H9 (cell line): ENCODE data around the gene EHBP1. TPM values are rescaled to one million over a fixed set of nuclear protein-coding genes. Genes with fewer than 3 reads are reported as not detected.

Experiments used
- DNase-seq: peaks from one replicate; pipeline ENCODE4 v3.0.0-alpha.2; 2017
- H2AFZ ChIP-seq: one replicate; pipeline ENCODE4 v1.6.1; 2013; ENCODE audit warnings: mild to moderate bottlenecking, low read length, control low read depth, moderate library complexity
- H2AK5ac ChIP-seq: 2 replicates; pipeline ENCODE4 v1.6.1; 2013; ENCODE audit warnings: low read length, control low read depth, mixed read lengths; ENCODE audit not compliant: insufficient read length
- H2BK120ac ChIP-seq: one replicate; pipeline ENCODE4 v1.6.1; 2013; ENCODE audit warnings: low read depth, mild to moderate bottlenecking, low read length, control low read depth, inconsistent platforms; ENCODE audit not compliant: poor library complexity, severe bottlenecking
- H2BK12ac ChIP-seq: 2 replicates; pipeline ENCODE4 v1.6.1; 2013; ENCODE audit warnings: low read length, control low read depth, mixed read lengths, low read depth; ENCODE audit not compliant: insufficient read length
- H2BK15ac ChIP-seq: 2 replicates; pipeline ENCODE4 v1.6.1; 2013; ENCODE audit warnings: low read depth, low read length, control low read depth
- H2BK20ac ChIP-seq: one replicate; pipeline ENCODE4 v1.6.1; 2013; ENCODE audit warnings: low read depth, mild to moderate bottlenecking, low read length, control low read depth, inconsistent platforms; ENCODE audit not compliant: poor library complexity, severe bottlenecking
- H2BK5ac ChIP-seq: 2 replicates; pipeline ENCODE4 v1.6.1; 2013; ENCODE audit warnings: low read length, control low read depth, mixed read lengths; ENCODE audit not compliant: insufficient read length
- H3K14ac ChIP-seq: 2 replicates; pipeline ENCODE4 v1.6.1; 2013; ENCODE audit warnings: low read length, control low read depth; ENCODE audit not compliant: insufficient read depth
- H3K18ac ChIP-seq: 2 replicates; pipeline ENCODE4 v1.6.1; 2013; ENCODE audit warnings: low read depth, mild to moderate bottlenecking, mixed read lengths, low read length, control low read depth; ENCODE audit not compliant: insufficient read length
- H3K23ac ChIP-seq: 2 replicates; pipeline ENCODE4 v1.6.1; 2013; ENCODE audit warnings: low read length, control low read depth, mixed read lengths, low read depth; ENCODE audit not compliant: insufficient read length
- H3K23me2 ChIP-seq: 2 replicates; pipeline ENCODE4 v1.6.1; 2013; ENCODE audit warnings: low read depth, mild to moderate bottlenecking, mixed read lengths, low read length, control low read depth; ENCODE audit not compliant: insufficient read length, poor library complexity, severe bottlenecking
- H3K27ac ChIP-seq: 2 replicates; pipeline ENCODE4 v1.5.1; 2013; ENCODE audit warnings: low read length, control low read depth, mixed read lengths, low read depth; ENCODE audit not compliant: insufficient read length
- H3K27me3 ChIP-seq: 2 replicates; pipeline ENCODE4 v1.6.1; 2013; ENCODE audit warnings: low read length, control low read depth, inconsistent platforms; ENCODE audit not compliant: insufficient read depth
- H3K4ac ChIP-seq: 2 replicates; pipeline ENCODE4 v1.6.1; 2013; ENCODE audit warnings: low read depth, mild to moderate bottlenecking, control low read depth, inconsistent platforms, low read length, moderate library complexity
- H3K4me1 ChIP-seq: 2 replicates; pipeline ENCODE4 v1.6.1; 2013; ENCODE audit warnings: low read length, control low read depth, inconsistent platforms; ENCODE audit not compliant: insufficient read depth
- H3K4me2 ChIP-seq: 2 replicates; pipeline ENCODE4 v1.6.1; 2013; ENCODE audit warnings: low read length, control low read depth, mixed read lengths; ENCODE audit not compliant: insufficient read length, insufficient read depth
- H3K56ac ChIP-seq: 2 replicates; pipeline ENCODE4 v1.6.1; 2013; ENCODE audit warnings: low read depth, mild to moderate bottlenecking, mixed read lengths, low read length, control low read depth; ENCODE audit not compliant: insufficient read length
- H3K79me1 ChIP-seq: 2 replicates; pipeline ENCODE4 v1.6.1; 2013; ENCODE audit warnings: low read depth, mild to moderate bottlenecking, moderate library complexity, low read length, control low read depth, inconsistent platforms; ENCODE audit not compliant: insufficient read depth, poor library complexity, severe bottlenecking
- H3K79me2 ChIP-seq: 2 replicates; pipeline ENCODE4 v1.6.1; 2013; ENCODE audit warnings: low read length, control low read depth, inconsistent platforms; ENCODE audit not compliant: insufficient read depth
- H3K9ac ChIP-seq: 2 replicates; pipeline ENCODE4 v1.6.1; 2013; ENCODE audit warnings: low read length, control low read depth, mixed read lengths; ENCODE audit not compliant: insufficient read length; ENCODE audit errors: extremely low read depth
- H3K9me3 ChIP-seq: one replicate; pipeline ENCODE4 v1.6.1; 2013; ENCODE audit warnings: low read depth, low read length, inconsistent platforms; ENCODE audit not compliant: control insufficient read depth
- H3T11ph ChIP-seq: one replicate; pipeline ENCODE4 v1.6.1; 2013; ENCODE audit warnings: mild to moderate bottlenecking, low read length, control low read depth, inconsistent platforms
- H4K20me1 ChIP-seq: one replicate; pipeline ENCODE4 v1.6.1; 2013; ENCODE audit not compliant: control insufficient read depth, insufficient read length, insufficient read depth
- H4K5ac ChIP-seq: 2 replicates; pipeline ENCODE4 v1.6.1; 2013; ENCODE audit warnings: low read depth, mild to moderate bottlenecking, mixed read lengths, low read length, control low read depth; ENCODE audit not compliant: insufficient read length
- H4K8ac ChIP-seq: replicated peaks from 2 replicates; pipeline ENCODE4 v1.6.1; 2013; ENCODE audit warnings: low read length, control low read depth, mixed read lengths, low read depth; ENCODE audit not compliant: insufficient read length
- H4K91ac ChIP-seq: 2 replicates; pipeline ENCODE4 v1.6.1; 2013; ENCODE audit warnings: low read depth, mild to moderate bottlenecking, moderate library complexity, mixed read lengths, low read length, control low read depth; ENCODE audit not compliant: insufficient read length
- H3K27ac Mint-ChIP-seq, 3 experiments: 2 replicates in 2 of 3; 3 replicates in 1 of 3; pipeline ENCODE4 v1.8.0; 2020 to 2021; ENCODE audit warnings: mixed read lengths in 3 of 3, mild to moderate bottlenecking in 1 of 3, moderate library complexity in 1 of 3
- H3K27me3 Mint-ChIP-seq: 2 replicates; pipeline ENCODE4 v1.8.0; 2021; ENCODE audit warnings: low read depth, mild to moderate bottlenecking, moderate library complexity, mixed read lengths
- H3K36me3 Mint-ChIP-seq, 3 experiments: 2 replicates in 2 of 3; 3 replicates in 1 of 3; pipeline ENCODE4 v1.8.0; 2020 to 2021; ENCODE audit warnings: low read depth in 3 of 3, mixed read lengths in 3 of 3; ENCODE audit not compliant: insufficient read depth in 1 of 3
- H3K4me1 Mint-ChIP-seq, 2 experiments: 2 replicates each; pipeline ENCODE4 v1.8.0; 2020; ENCODE audit warnings: mixed read lengths in 2 of 2
- H3K4me3 Mint-ChIP-seq, 2 experiments: 2 replicates in 1 of 2; 3 replicates in 1 of 2; pipeline ENCODE4 v1.8.0; 2020 to 2021; ENCODE audit warnings: mild to moderate bottlenecking in 2 of 2, mixed read lengths in 2 of 2, moderate library complexity in 1 of 2
- H3K9me3 Mint-ChIP-seq, 2 experiments: 2 replicates in 1 of 2; 3 replicates in 1 of 2; pipeline ENCODE4 v1.8.0; 2020; ENCODE audit warnings: mild to moderate bottlenecking in 2 of 2, mixed read lengths in 2 of 2, moderate library complexity in 1 of 2
- WGBS: extraction: QIAGEN DNeasy Blood & Tissue Kit; methylation state at CpG from one replicate; pipeline ENCODE4 v1.1.7; 2013; ENCODE audit warnings: missing lambda C conversion rate, low lambda C conversion rate, mixed read lengths; ENCODE audit not compliant: insufficient read length; ENCODE audit errors: extremely low coverage; 5-methylcytosine and 5-hydroxymethylcytosine counted together
- total RNA-seq: library from RNA; stranded (reverse); gene quantifications from 2 replicates; pipeline ENCODE4 v1.2.1, GENCODE V29; 2021
- TF ChIP-seq, protein P1 (sequence below): fragments of 200-600 bp; sonication (generic); conservative IDR thresholded peaks from 3 replicates; pipeline ENCODE4 v1.8.0; 2021; ENCODE audit warnings: antibody characterized with exemption, mild to moderate bottlenecking

Gene EHBP1
- total RNA-seq, 1 experiment from 2014 or later: 35.6 TPM

DNA sequence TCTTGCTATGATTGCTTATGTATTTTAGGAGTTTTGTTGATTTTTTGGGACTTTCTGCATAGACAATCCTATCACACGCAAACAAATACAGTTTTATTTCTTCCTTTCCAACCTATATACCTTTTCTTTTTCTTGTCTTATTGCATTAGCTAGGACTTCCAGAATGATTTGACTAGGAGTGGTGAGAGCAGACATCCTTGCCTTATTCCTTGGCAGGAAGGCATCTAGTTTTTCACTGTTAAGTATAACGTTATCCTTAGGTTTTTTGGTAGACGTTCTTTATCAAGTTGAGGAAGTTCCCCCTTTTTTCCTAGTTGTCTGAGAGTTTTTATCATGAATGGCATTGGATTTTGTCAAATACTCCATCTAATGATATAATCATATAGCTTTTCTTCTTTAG is 25.8 kb downstream of the EHBP1 start:
- Histone ChIP-seq H3K79me1 (peaks cover 4% of the 10 kb centered on the region), H2BK5ac (no peak overlapping the region), H4K8ac (no peak overlapping the region), H4K91ac (no peak overlapping the region), H3K79me2 (peaks cover 3% of the 10 kb centered on the region; the same call in 1 of the 2 replicates), H3K4ac (no peak overlapping the region), H3K27me3 (no peaks in the 10 kb centered on the region), H3K23me2 (no peaks in the 10 kb centered on the region), H2BK20ac (no peak overlapping the region), H2AK5ac (no peak overlapping the region), H4K5ac (no peak overlapping the region), H2BK120ac (no peak overlapping the region), H3K27ac (no peak overlapping the region), H2BK15ac (no peak overlapping the region), H3K9me3 (no peaks in the 10 kb centered on the region), H4K20me1 (no peaks in the 10 kb centered on the region), H3K4me1 (peaks cover 2% of the 10 kb centered on the region; the same call in 1 of the 2 replicates), H3K9ac (no peak overlapping the region), H3K56ac (no peak overlapping the region), H3K4me2 (no peak overlapping the region), H2AFZ (no peak overlapping the region), H3T11ph (no peak overlapping the region), H2BK12ac (no peak overlapping the region), H3K14ac (no peak overlapping the region), H3K23ac (no peak overlapping the region), H3K18ac (no peak overlapping the region)
- Mint-ChIP-seq H3K9me3 (peaks cover 19 to 25% of the 10 kb centered on the region in 2 experiments), H3K27ac (no peak overlapping the region), H3K4me3 (no peak overlapping the region), H3K36me3 (peaks cover 17 to 29% (median 22%) of the 10 kb centered on the region in 3 experiments), H3K27me3 (no peaks in the 10 kb centered on the region), H3K4me1 (peaks cover 22 to 28% of the 10 kb centered on the region in 2 experiments)
- WGBS: no CpG with 5 or more reads among the region's 3 CpGs
- no peak for DNase-seq
- TF ChIP-seq, protein P1, sequence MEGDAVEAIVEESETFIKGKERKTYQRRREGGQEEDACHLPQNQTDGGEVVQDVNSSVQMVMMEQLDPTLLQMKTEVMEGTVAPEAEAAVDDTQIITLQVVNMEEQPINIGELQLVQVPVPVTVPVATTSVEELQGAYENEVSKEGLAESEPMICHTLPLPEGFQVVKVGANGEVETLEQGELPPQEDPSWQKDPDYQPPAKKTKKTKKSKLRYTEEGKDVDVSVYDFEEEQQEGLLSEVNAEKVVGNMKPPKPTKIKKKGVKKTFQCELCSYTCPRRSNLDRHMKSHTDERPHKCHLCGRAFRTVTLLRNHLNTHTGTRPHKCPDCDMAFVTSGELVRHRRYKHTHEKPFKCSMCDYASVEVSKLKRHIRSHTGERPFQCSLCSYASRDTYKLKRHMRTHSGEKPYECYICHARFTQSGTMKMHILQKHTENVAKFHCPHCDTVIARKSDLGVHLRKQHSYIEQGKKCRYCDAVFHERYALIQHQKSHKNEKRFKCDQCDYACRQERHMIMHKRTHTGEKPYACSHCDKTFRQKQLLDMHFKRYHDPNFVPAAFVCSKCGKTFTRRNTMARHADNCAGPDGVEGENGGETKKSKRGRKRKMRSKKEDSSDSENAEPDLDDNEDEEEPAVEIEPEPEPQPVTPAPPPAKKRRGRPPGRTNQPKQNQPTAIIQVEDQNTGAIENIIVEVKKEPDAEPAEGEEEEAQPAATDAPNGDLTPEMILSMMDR: no peak
